ENCODE results near the gene SNAI3.

SNAI3 gene

GRCh38 chr16:88649924-88650748 is 36.2 kb downstream of the SNAI3 start:
- no peak for DNase-seq (ENCODE audit: low read depth)

GRCh38 chr16:88649195-88649923 is 36.9 kb downstream of the SNAI3 start:
- DNase-seq (ENCODE audit: low read depth) = no peak

GRCh38 chr16:88647178-88648070 is 38.9 kb downstream of the SNAI3 start:
- no peak for DNase-seq (ENCODE audit: low read depth)

GRCh38 chr16:88646345-88647034 is 39.8 kb downstream of the SNAI3 start:
- DNase-seq (ENCODE audit: low read depth) = no peak

GRCh38 chr16:88645941-88646340 is 40.4 kb downstream of the SNAI3 start:
- DNase-seq (ENCODE audit: low read depth) = no peak

- DNase-seq (ENCODE audit: low read depth) = no peak
Observed at GRCh38 chr16:88645455-88645854, 40.9 kb downstream of the SNAI3 start.

- no peak for DNase-seq (ENCODE audit: low read depth)
Observed at GRCh38 chr16:88643644-88643932, 42.7 kb downstream of the SNAI3 start.

- DNase-seq (ENCODE audit: low read depth) = no peak
Observed at GRCh38 chr16:88642881-88643643, 43.2 kb downstream of the SNAI3 start.

- no peak for DNase-seq (ENCODE audit: low read depth)
Observed at GRCh38 chr16:88640498-88641247, 45.6 kb downstream of the SNAI3 start.

- DNase-seq (ENCODE audit: low read depth) = no peak
Observed at GRCh38 chr16:88640039-88640495, 46.2 kb downstream of the SNAI3 start.

- no peak for DNase-seq (ENCODE audit: low read depth)
Observed at GRCh38 chr16:88639231-88640038, 46.9 kb downstream of the SNAI3 start.

GRCh38 chr16:88638323-88639230 is 47.7 kb downstream of the SNAI3 start, which contains the start of gene IL17C:
TSS of gene IL17C (plus strand) at chr16:88638572. CDS start at chr16:88638642, 70 bp downstream.
- DNase-seq (ENCODE audit: low read depth) = peak; percentile 14

GRCh38 chr16:88636488-88637265 is 49.6 kb downstream of the SNAI3 start:
- no peak for DNase-seq (ENCODE audit: low read depth)

GRCh38 chr16:88635671-88636319 is 50.5 kb downstream of the SNAI3 start:
- no peak for DNase-seq (ENCODE audit: low read depth)

- DNase-seq (ENCODE audit: low read depth) = no peak
Observed at GRCh38 chr16:88634994-88635670, 51.2 kb downstream of the SNAI3 start.

Data from T-helper 22 cell (primary cell).